ENCODE data around the gene PSKH1.

Gene PSKH1

GRCh38 chr16:67872131-67872630, 20.9 kb upstream of the PSKH1 start:
- Histone ChIP-seq H3K36me3 (ENCODE audit: control insufficient read depth, low read length) (peaks cover 59% of the 10 kb centered on the region), H3K4me3 (ENCODE audit: low read length) (peak overlapping the region; percentile 85), H3K79me2 (ENCODE audit: control insufficient read depth, low read length) (peaks cover 40% of the 10 kb centered on the region), H4K20me1 (ENCODE audit: control insufficient read depth, insufficient read depth, low read depth, low read length) (peaks cover 4% of the 10 kb centered on the region; the same call in 1 of the 2 replicates), H3K4me1 (ENCODE audit: control insufficient read depth, low read length) (peaks cover 22% of the 10 kb centered on the region), H3K9me2 (replicated peaks; ENCODE audit: control insufficient read depth, low read length) (no peaks in the 10 kb centered on the region), H3K9me3 (ENCODE audit: control insufficient read depth, insufficient read depth, low read length) (no peaks in the 10 kb centered on the region), H3F3A (ENCODE audit: control insufficient read depth, insufficient read depth) (peaks cover 18% of the 10 kb centered on the region), H3K4me2 (ENCODE audit: low read length) (peak overlapping the region; percentile 73), H3K27ac (ENCODE audit: low read depth, low read length) (peak overlapping the region; percentile 5; the same call in 1 of the 2 replicates), H3K27me3 (ENCODE audit: control insufficient read depth, low read length) (no peaks in the 10 kb centered on the region)
- no peak for TF ChIP-seq EZH2phosphoT487 (IDR thresholded peaks at IDR 0.05; ENCODE audit: borderline replicate concordance, low read length)
- TF ChIP-seq CTCF (IDR thresholded peaks at IDR 0.05; ENCODE audit: low read depth, low read length, poor library complexity, severe bottlenecking), result no peak

- peaks cover 59% of the 10 kb centered on the region for H3K36me3 ChIP-seq (ENCODE audit: control insufficient read depth, low read length)
Observed at GRCh38 chr16:67872631-67873434, 20.2 kb upstream of the PSKH1 start, which contains the start of gene EDC4. EDC4 (plus strand) TSS chr16:67873052; CDS start chr16:67873262, 210 bp downstream.

GRCh38 chr16:67873435-67874370, 19.4 kb upstream of the PSKH1 start:
- Histone ChIP-seq H3K9me2 (replicated peaks; ENCODE audit: control insufficient read depth, low read length) (no peaks in the 10 kb centered on the region), H3K4me3 (ENCODE audit: low read length) (peak overlapping the region; percentile 85), H3F3A (ENCODE audit: control insufficient read depth, insufficient read depth) (peaks cover 18% of the 10 kb centered on the region), H3K4me2 (ENCODE audit: low read length) (peak overlapping the region; percentile 73), H3K9me3 (ENCODE audit: control insufficient read depth, insufficient read depth, low read length) (no peaks in the 10 kb centered on the region), H3K36me3 (ENCODE audit: control insufficient read depth, low read length) (peaks cover 61% of the 10 kb centered on the region), H3K27me3 (ENCODE audit: control insufficient read depth, low read length) (no peaks in the 10 kb centered on the region), H3K4me1 (ENCODE audit: control insufficient read depth, low read length) (peaks cover 22% of the 10 kb centered on the region), H4K20me1 (ENCODE audit: control insufficient read depth, insufficient read depth, low read depth, low read length) (peaks cover 4% of the 10 kb centered on the region; the same call in 1 of the 2 replicates), H3K79me2 (ENCODE audit: control insufficient read depth, low read length) (peaks cover 40% of the 10 kb centered on the region), H3K27ac (ENCODE audit: low read depth, low read length) (peak overlapping the region; percentile 27)
- TF ChIP-seq CTCF (IDR thresholded peaks at IDR 0.05; ENCODE audit: low read depth, low read length, poor library complexity, severe bottlenecking) (no peak), EZH2phosphoT487 (IDR thresholded peaks at IDR 0.05; ENCODE audit: borderline replicate concordance, low read length) (no peak)

More at GRCh38 chr16:67872631-67873434, 20.2 kb upstream of the PSKH1 start, which contains the start of gene EDC4:
- no peaks in the 10 kb centered on the region for H3K9me2 ChIP-seq (replicated peaks; ENCODE audit: control insufficient read depth, low read length)
- H3F3A ChIP-seq (ENCODE audit: control insufficient read depth, insufficient read depth), result peaks cover 18% of the 10 kb centered on the region
- H3K4me2 ChIP-seq (ENCODE audit: low read length), result peak within 1 kb of the TSS; percentile 73
- no peaks in the 10 kb centered on the region for H3K9me3 ChIP-seq (ENCODE audit: control insufficient read depth, insufficient read depth, low read length)
- H3K4me3 ChIP-seq (ENCODE audit: low read length), result peak within 1 kb of the TSS; percentile 85
- peaks cover 40% of the 10 kb centered on the region for H3K79me2 ChIP-seq (ENCODE audit: control insufficient read depth, low read length)
- H3K27me3 ChIP-seq (ENCODE audit: control insufficient read depth, low read length), result no peaks in the 10 kb centered on the region
- H3K4me1 ChIP-seq (ENCODE audit: control insufficient read depth, low read length), result peaks cover 22% of the 10 kb centered on the region
- peak within 1 kb of the TSS; percentile 27 for H3K27ac ChIP-seq (ENCODE audit: low read depth, low read length)
- H4K20me1 ChIP-seq (ENCODE audit: control insufficient read depth, insufficient read depth, low read depth, low read length), result peaks cover 4% of the 10 kb centered on the region; the same call in 1 of the 2 replicates
- no peak for TF ChIP-seq EZH2phosphoT487 (IDR thresholded peaks at IDR 0.05; ENCODE audit: borderline replicate concordance, low read length)
- no peak for TF ChIP-seq CTCF (IDR thresholded peaks at IDR 0.05; ENCODE audit: low read depth, low read length, poor library complexity, severe bottlenecking)

Measured in DOHH2 (cell line).